ACC112 (cell line): ENCODE measurements around the gene CYTH1.

ENCODE experiments used
- H2AFZ ChIP-seq: fragments of 200-600 bp; sonication (generic); one replicate; pipeline ENCODE4 v1.6.0; 2017; ENCODE audit warnings: antibody characterized with exemption, low read length; ENCODE audit not compliant: unreplicated experiment
- H3K27ac ChIP-seq: fragments of 200-600 bp; sonication (generic); 2 replicates; pipeline ENCODE4 v1.5.1; 2014; ENCODE audit warnings: low read depth, mild to moderate bottlenecking, antibody characterized with exemption, low read length, moderate library complexity
- H3K27me3 ChIP-seq: fragments of 200-600 bp; sonication (generic); 2 replicates; pipeline ENCODE4 v1.6.1; 2014; ENCODE audit warnings: mild to moderate bottlenecking, antibody characterized with exemption, low read length, moderate library complexity, mixed read lengths; ENCODE audit not compliant: insufficient read depth
- H3K36me3 ChIP-seq: fragments of 200-600 bp; sonication (generic); 2 replicates; pipeline ENCODE4 v1.6.1; 2016; ENCODE audit warnings: mild to moderate bottlenecking, antibody characterized with exemption, low read length, moderate library complexity, mixed read lengths; ENCODE audit not compliant: insufficient read depth
- H3K4me1 ChIP-seq: fragments of 200-600 bp; sonication (generic); one replicate; pipeline ENCODE4 v1.6.1; 2016; ENCODE audit warnings: low read length, mixed read lengths; ENCODE audit not compliant: insufficient read depth, unreplicated experiment, control insufficient read depth
- H3K4me3 ChIP-seq: fragments of 200-600 bp; sonication (generic); 2 replicates; pipeline ENCODE4 v1.5.1; 2014; ENCODE audit warnings: mild to moderate bottlenecking, low read depth, low read length
- H3K79me2 ChIP-seq: fragments of 200-600 bp; sonication (generic); one replicate; pipeline ENCODE4 v1.6.0; 2016; ENCODE audit warnings: low read length; ENCODE audit not compliant: control insufficient read depth, unreplicated experiment, insufficient read depth

CYTH1 gene

DNA sequence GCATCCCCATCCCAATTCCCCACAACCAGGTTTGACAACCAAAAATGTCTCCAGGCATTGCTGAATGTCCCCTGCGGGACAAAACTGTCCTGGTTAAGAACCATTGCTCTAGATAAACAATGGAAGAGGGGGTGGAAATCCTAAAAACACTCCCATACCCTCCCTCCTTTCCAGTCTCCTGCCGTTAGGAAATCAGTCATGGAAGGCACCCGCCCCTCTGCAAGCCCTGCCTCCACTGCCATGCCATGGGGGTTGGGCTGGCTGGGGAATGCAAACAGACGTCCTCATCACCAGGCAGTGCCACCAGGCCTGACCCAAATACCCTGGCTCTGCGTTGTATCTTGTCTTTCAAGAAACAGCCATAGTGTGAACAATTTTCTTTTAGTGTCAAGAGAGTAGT, 57.5 kb downstream of the CYTH1 start:
- Histone ChIP-seq H3K36me3 (no peaks in the 10 kb centered on the region), H3K4me3 (no peak overlapping the region), H3K79me2 (peaks cover 10% of the 10 kb centered on the region), H2AFZ (no peak overlapping the region), H3K27me3 (no peaks in the 10 kb centered on the region), H3K27ac (no peak overlapping the region), H3K4me1 (no peaks in the 10 kb centered on the region)

- Histone ChIP-seq H3K27ac (no peak overlapping the region), H3K36me3 (no peaks in the 10 kb centered on the region)
These were observed 58.1 kb downstream of the CYTH1 start for GRCh38 chr17:78723957-78724356.

DNA sequence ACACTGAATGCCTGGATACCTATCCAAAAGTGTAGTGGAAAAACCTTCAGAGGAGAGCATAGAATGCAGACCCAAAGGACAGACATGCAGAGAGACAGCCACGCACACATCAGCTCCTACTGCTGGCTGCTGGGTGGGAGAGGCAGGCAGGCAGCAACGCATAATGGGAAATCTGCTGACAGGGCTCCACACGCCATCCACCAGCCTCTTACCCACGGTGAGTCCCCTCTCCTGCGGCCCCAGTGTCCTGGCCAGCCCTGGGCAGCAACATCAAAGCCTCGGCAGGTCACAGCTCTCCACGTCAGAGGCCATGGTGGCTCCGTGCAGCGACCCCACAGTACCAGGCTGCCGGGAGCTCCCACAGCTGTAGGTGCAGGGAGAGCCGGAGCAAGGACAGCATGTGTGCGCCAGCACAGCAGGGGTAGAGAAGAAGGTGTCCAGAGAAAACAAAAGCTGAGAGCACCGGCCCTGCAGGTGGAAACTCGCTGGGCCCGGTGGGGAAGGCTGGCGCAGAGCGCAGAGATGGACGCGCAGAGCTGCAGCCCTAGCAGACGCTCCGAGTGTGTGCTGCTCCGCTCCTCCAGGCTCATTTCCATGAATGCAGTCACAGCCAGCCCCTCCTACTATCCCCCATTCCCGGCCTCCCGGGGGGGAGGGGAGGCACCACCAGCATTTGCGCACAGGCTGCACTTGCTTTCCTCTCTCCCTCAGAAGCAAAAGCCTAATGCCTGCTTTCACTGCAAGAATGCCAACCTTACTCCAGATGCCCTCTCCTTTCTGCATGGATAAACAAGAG, 58.9 kb downstream of the CYTH1 start:
- H3K79me2 ChIP-seq: peaks cover 6% of the 10 kb centered on the region
- H2AFZ ChIP-seq: no peak overlapping the region
- no peak overlapping the region for H3K27ac ChIP-seq

More at GRCh38 chr17:78723957-78724356, 58.1 kb downstream of the CYTH1 start:
- no peaks in the 10 kb centered on the region for H3K27me3 ChIP-seq
- H2AFZ ChIP-seq: no peak overlapping the region
- no peak overlapping the region for H3K4me3 ChIP-seq
- no peaks in the 10 kb centered on the region for H3K4me1 ChIP-seq
- peaks cover 6% of the 10 kb centered on the region for H3K79me2 ChIP-seq

GRCh38 chr17:78722246-78722761, 59.8 kb downstream of the CYTH1 start:
- no peak overlapping the region for H3K27ac ChIP-seq
- H3K4me1 ChIP-seq: peaks cover 6% of the 10 kb centered on the region
- peaks cover 4% of the 10 kb centered on the region for H3K79me2 ChIP-seq
- no peak overlapping the region for H2AFZ ChIP-seq
- no peaks in the 10 kb centered on the region for H3K36me3 ChIP-seq
- no peak overlapping the region for H3K4me3 ChIP-seq
- H3K27me3 ChIP-seq: no peaks in the 10 kb centered on the region

More for the DNA sequence above, 58.9 kb downstream of the CYTH1 start:
- Histone ChIP-seq H3K4me1 (no peaks in the 10 kb centered on the region), H3K36me3 (no peaks in the 10 kb centered on the region), H3K27me3 (no peaks in the 10 kb centered on the region), H3K4me3 (no peak overlapping the region)

GRCh38 chr17:78719630-78720298, 62.3 kb downstream of the CYTH1 start:
- H3K4me1 ChIP-seq: peaks cover 25% of the 10 kb centered on the region
- no peak overlapping the region for H3K4me3 ChIP-seq
- H3K79me2 ChIP-seq: peaks cover 14% of the 10 kb centered on the region
- no peaks in the 10 kb centered on the region for H3K36me3 ChIP-seq
- H3K27me3 ChIP-seq: no peaks in the 10 kb centered on the region
- H3K27ac ChIP-seq: no peak overlapping the region
- no peak overlapping the region for H2AFZ ChIP-seq

DNA sequence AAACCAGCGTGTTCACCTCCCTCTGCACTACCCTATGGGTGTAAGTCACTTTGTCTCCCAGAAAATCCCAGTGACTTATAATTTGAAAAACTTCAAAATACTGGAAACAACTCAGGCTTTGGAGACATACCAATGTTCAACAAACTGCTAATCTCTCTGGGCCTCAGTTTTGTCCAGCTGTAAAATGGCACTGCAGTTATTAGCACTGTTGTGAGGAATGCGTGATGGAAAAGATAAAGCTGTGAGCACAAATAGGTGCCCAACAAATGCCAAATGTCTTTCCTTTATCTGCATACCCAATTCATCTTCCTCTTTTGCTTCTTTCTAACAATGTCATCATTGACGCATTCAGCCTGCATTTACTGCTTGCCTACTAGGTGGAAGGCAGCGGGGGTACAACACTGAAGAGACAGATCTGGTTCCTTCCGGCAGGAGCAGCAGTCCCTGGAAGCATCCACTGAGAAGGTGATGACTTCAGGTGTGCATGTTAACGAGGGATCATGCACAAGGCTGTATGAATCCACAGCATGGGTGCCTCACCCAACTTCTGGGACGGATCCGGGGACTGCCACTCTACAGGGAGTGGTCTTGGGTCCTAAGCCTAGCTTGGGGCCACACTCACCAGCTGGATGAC, 63.4 kb downstream of the CYTH1 start:
- Histone ChIP-seq H2AFZ (no peak overlapping the region), H3K4me3 (no peak overlapping the region), H3K27me3 (no peaks in the 10 kb centered on the region), H3K27ac (no peak overlapping the region), H3K36me3 (no peaks in the 10 kb centered on the region), H3K4me1 (peaks cover 25% of the 10 kb centered on the region), H3K79me2 (peaks cover 19% of the 10 kb centered on the region)

- Histone ChIP-seq H3K27me3 (no peaks in the 10 kb centered on the region), H3K27ac (no peak overlapping the region), H3K36me3 (no peaks in the 10 kb centered on the region), H2AFZ (peak overlapping the region; percentile 76), H3K79me2 (peaks cover 19% of the 10 kb centered on the region), H3K4me3 (peak overlapping the region; percentile 76), H3K4me1 (peaks cover 25% of the 10 kb centered on the region)
These were observed 64.6 kb downstream of the CYTH1 start for GRCh38 chr17:78717431-78717980.

GRCh38 chr17:78716814-78717393, 65.2 kb downstream of the CYTH1 start:
- Histone ChIP-seq H3K79me2 (peaks cover 19% of the 10 kb centered on the region), H3K4me3 (peak overlapping the region; percentile 76), H3K27ac (no peak overlapping the region), H3K36me3 (no peaks in the 10 kb centered on the region), H2AFZ (peak overlapping the region; percentile 76), H3K27me3 (no peaks in the 10 kb centered on the region), H3K4me1 (peaks cover 25% of the 10 kb centered on the region)

GRCh38 chr17:78716292-78716691, 65.8 kb downstream of the CYTH1 start:
- Histone ChIP-seq H3K79me2 (peaks cover 19% of the 10 kb centered on the region), H3K4me3 (peak overlapping the region; percentile 76), H3K27me3 (no peaks in the 10 kb centered on the region), H3K4me1 (peaks cover 25% of the 10 kb centered on the region), H2AFZ (peak overlapping the region; percentile 76), H3K36me3 (no peaks in the 10 kb centered on the region), H3K27ac (no peak overlapping the region)

DNA sequence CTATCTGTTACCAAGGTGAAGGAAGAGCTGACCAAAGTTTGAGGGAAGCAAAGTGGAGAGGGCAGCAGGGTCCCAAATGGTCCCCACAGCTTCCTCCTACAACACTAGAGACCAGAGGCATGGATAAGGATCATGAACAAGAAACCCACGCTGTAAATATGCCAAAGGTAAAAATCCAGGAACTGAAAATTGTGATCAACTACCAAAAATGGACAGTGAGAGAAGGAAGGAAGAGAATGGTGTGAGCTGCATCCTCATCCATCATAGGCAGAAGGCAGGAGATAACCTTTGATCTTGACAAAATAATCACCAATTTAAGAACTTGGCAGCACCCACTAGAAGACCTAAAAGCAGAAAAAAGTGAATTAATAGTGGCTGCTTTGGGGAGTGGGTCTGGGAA, 66.2 kb downstream of the CYTH1 start:
- Histone ChIP-seq H3K4me1 (peaks cover 25% of the 10 kb centered on the region), H3K79me2 (peaks cover 19% of the 10 kb centered on the region), H3K4me3 (no peak overlapping the region), H3K27ac (no peak overlapping the region), H3K36me3 (no peaks in the 10 kb centered on the region), H2AFZ (no peak overlapping the region), H3K27me3 (no peaks in the 10 kb centered on the region)
